Astrocyte of the hippocampus (primary cell): ENCODE results near the gene BCAS3.
A peak's percentile ranks its signal among the peaks of the same experiment; 100 is the strongest.

Source experiments
- DNase-seq: peaks from one replicate; pipeline ENCODE4 v3.0.0; 2011; ENCODE audit warnings: low read depth, low spot score

BCAS3 gene

GRCh38 chr17:61064087-61064951 lies 386.7 kb downstream of the BCAS3 start:
- no peak for DNase-seq

- DNase-seq: peak; percentile 64
Measured at GRCh38 chr17:61065263-61065773, 387.7 kb downstream of the BCAS3 start.

GRCh38 chr17:61066062-61066461 lies 388.4 kb downstream of the BCAS3 start:
- DNase-seq: no peak

GRCh38 chr17:61070649-61071048 lies 393.0 kb downstream of the BCAS3 start:
- DNase-seq: no peak

GRCh38 chr17:61072648-61073047 lies 395.0 kb downstream of the BCAS3 start:
- DNase-seq: peak; percentile 30

GRCh38 chr17:61073131-61073530 lies 395.5 kb downstream of the BCAS3 start:
- DNase-seq: peak; percentile 16

GRCh38 chr17:61073799-61074513 lies 396.3 kb downstream of the BCAS3 start:
- no peak for DNase-seq

GRCh38 chr17:61075988-61076387 lies 398.3 kb downstream of the BCAS3 start:
- no peak for DNase-seq

GRCh38 chr17:61076621-61077031 lies 399.0 kb downstream of the BCAS3 start:
- DNase-seq: peak; percentile 71

GRCh38 chr17:61081959-61082358 lies 404.3 kb downstream of the BCAS3 start:
- DNase-seq: no peak

- no peak for DNase-seq
Measured at GRCh38 chr17:61084260-61084659, 406.6 kb downstream of the BCAS3 start.

- DNase-seq: no peak
Measured at GRCh38 chr17:61087024-61087423, 409.4 kb downstream of the BCAS3 start.

- no peak for DNase-seq
Measured at GRCh38 chr17:61088556-61088955, 410.9 kb downstream of the BCAS3 start.

GRCh38 chr17:61091096-61091495 lies 413.4 kb downstream of the BCAS3 start:
- no peak for DNase-seq

- no peak for DNase-seq
Measured at GRCh38 chr17:61097781-61098180, 420.1 kb downstream of the BCAS3 start.

- no peak for DNase-seq
Measured at GRCh38 chr17:61106354-61106753, 428.7 kb downstream of the BCAS3 start.

GRCh38 chr17:61116577-61116976 lies 438.9 kb downstream of the BCAS3 start:
- no peak for DNase-seq

- DNase-seq: no peak
Measured at GRCh38 chr17:61117983-61118382, 440.3 kb downstream of the BCAS3 start.

GRCh38 chr17:61118871-61119270 lies 441.2 kb downstream of the BCAS3 start:
- no peak for DNase-seq

GRCh38 chr17:61122326-61122913 lies 444.8 kb downstream of the BCAS3 start:
- no peak for DNase-seq

- no peak for DNase-seq
Measured at GRCh38 chr17:61124562-61124961, 446.9 kb downstream of the BCAS3 start.
